Measurements from ENCODE around the gene TMEM219. TPM values are rescaled to one million over a fixed set of nuclear protein-coding genes. Genes with fewer than 3 reads are reported as not detected.
A peak's percentile ranks its signal among the peaks of the same experiment; 100 is the strongest.

TMEM219 gene
- total and polyA plus RNA-seq, 9 of the 15 experiments (the other 6 are each of a cell fraction or from before 2014, with no cell fraction given), result 35.3 to 62.8 (median 55.5) TPM

- TF ChIP-seq PBX2 (CRISPR knock-in tag; IDR thresholded peaks at IDR 0.05; ENCODE audit: low read depth), result no peak
- TF ChIP-seq PBX2 (tag; conservative IDR thresholded peaks at IDR 0.05; ENCODE audit: low read depth), result no peak
- TF ChIP-seq ZNF143 (CRISPR knock-in tag; IDR thresholded peaks at IDR 0.05), result no peak
- TF ChIP-seq ZNF584 (CRISPR knock-in tag; IDR thresholded peaks at IDR 0.05; ENCODE audit: low read depth), result no peak; the same call in 1 of the 2 replicates
- TF ChIP-seq CTCFL (IDR thresholded peaks at IDR 0.05; ENCODE audit: borderline replicate concordance, insufficient read depth, low read depth, low read length, poor library complexity, severe bottlenecking), result no peak
- TF ChIP-seq NFE2 (IDR thresholded peaks at IDR 0.05; ENCODE audit: low read depth), result peak; percentile 39
- TF ChIP-seq SAFB (IDR thresholded peaks at IDR 0.05; ENCODE audit: borderline replicate concordance, low read depth, low read length), result no peak
- no peak for TF ChIP-seq NR0B1 (IDR thresholded peaks at IDR 0.05; ENCODE audit: partially characterized antibody)
- TF ChIP-seq ZNF408 (CRISPR knock-in tag; IDR thresholded peaks at IDR 0.05; ENCODE audit: low read depth), result no peak
- no peak for TF ChIP-seq TOE1 (IDR thresholded peaks at IDR 0.05; ENCODE audit: borderline replicate concordance)
- no peak for TF ChIP-seq TOE1 (CRISPR knock-in tag; IDR thresholded peaks at IDR 0.05; ENCODE audit: borderline replicate concordance, low read depth)
- TF ChIP-seq ELF4 (CRISPR knock-in tag; IDR thresholded peaks at IDR 0.05), result peak; percentile 71; the same call in 1 of the 2 replicates
- TF ChIP-seq ATF7 (IDR thresholded peaks at IDR 0.05), result peak; percentile 33; the same call in 1 of the 2 replicates
- no peak for TF ChIP-seq MTA2 (IDR thresholded peaks at IDR 0.05; ENCODE audit: low read depth)
- TF ChIP-seq ARNT (IDR thresholded peaks at IDR 0.05), result no peak
- no peak for TF ChIP-seq UBTF (IDR thresholded peaks at IDR 0.05; ENCODE audit: borderline replicate concordance in 1 of 2, low read depth in 2 of 2, low read length in 2 of 2)
- no peak for TF ChIP-seq CGGBP1 (CRISPR knock-in tag; IDR thresholded peaks at IDR 0.05)
- no peak for TF ChIP-seq ZBTB8A (IDR thresholded peaks at IDR 0.05; ENCODE audit: partially characterized antibody)
Observed at GRCh38 chr16:29943846-29944799, 17.8 kb upstream of the TMEM219 start (continued).
